Stimulated activated CD4-positive, alpha-beta T cell treated with anti-CD3 and anti-CD28 coated beads, Interleukin-1b, Interleukin-23, amount 100 ng/mL, for 24 hours (primary cell): ENCODE results near the gene PDZRN4.
"Not testable (repeated sequence)": the region's sequence is repeated elsewhere in the genome, so short reads cannot be mapped to it uniquely, and the experiment has no call there.

Experiments used
- DNase-seq, 4 experiments: peaks; one replicate each; pipeline ENCODE4 v3.0.0-alpha.2; 2020; ENCODE audit warnings: low read depth in 4 of 4, low spot score in 1 of 4

Gene PDZRN4

GRCh38 chr12:41548926-41549325 lies 360.8 kb downstream of the PDZRN4 start:
- DNase-seq, result no peak

- DNase-seq, result no peak
These were observed 364.5 kb downstream of the PDZRN4 start for GRCh38 chr12:41552588-41552987.

GRCh38 chr12:41556176-41556575 lies 368.1 kb downstream of the PDZRN4 start:
- no peak for DNase-seq

GRCh38 chr12:41557344-41557743 lies 369.2 kb downstream of the PDZRN4 start:
- DNase-seq, result no peak

- DNase-seq, result no peak
These were observed 370.6 kb downstream of the PDZRN4 start for GRCh38 chr12:41558671-41559070.

GRCh38 chr12:41563051-41563450 lies 374.9 kb downstream of the PDZRN4 start:
- no peak for DNase-seq

- DNase-seq, result no peak
These were observed 376.7 kb downstream of the PDZRN4 start for GRCh38 chr12:41564816-41565215.

- no peak for DNase-seq
These were observed 378.6 kb downstream of the PDZRN4 start for GRCh38 chr12:41566703-41567102.

- no peak for DNase-seq
These were observed 385.3 kb downstream of the PDZRN4 start for GRCh38 chr12:41573445-41573844.

GRCh38 chr12:41576925-41577324 lies 388.8 kb downstream of the PDZRN4 start:
- DNase-seq, result no peak

- no peak for DNase-seq
These were observed 389.9 kb downstream of the PDZRN4 start for GRCh38 chr12:41577995-41578394.

- no peak for DNase-seq
These were observed 397.7 kb downstream of the PDZRN4 start for GRCh38 chr12:41585784-41586183.

GRCh38 chr12:41587574-41587973 lies 399.5 kb downstream of the PDZRN4 start:
- no peak for DNase-seq

- no peak for DNase-seq
These were observed 401.8 kb downstream of the PDZRN4 start for GRCh38 chr12:41589878-41590277.

GRCh38 chr12:41596190-41596589 lies 408.1 kb downstream of the PDZRN4 start:
- no peak for DNase-seq

GRCh38 chr12:41604830-41605229 lies 416.7 kb downstream of the PDZRN4 start:
- DNase-seq, result no peak

- no peak for DNase-seq
These were observed 417.6 kb downstream of the PDZRN4 start for GRCh38 chr12:41605545-41606305.

- no peak for DNase-seq
These were observed 418.6 kb downstream of the PDZRN4 start for GRCh38 chr12:41606468-41607445.

GRCh38 chr12:41612892-41613557 lies 424.9 kb downstream of the PDZRN4 start:
- no peak for DNase-seq

- DNase-seq, result not testable (repeated sequence)
These were observed 427.1 kb downstream of the PDZRN4 start for GRCh38 chr12:41615174-41615573.

GRCh38 chr12:41619705-41620104 lies 431.6 kb downstream of the PDZRN4 start:
- DNase-seq, result no peak

- no peak for DNase-seq
These were observed 433.2 kb downstream of the PDZRN4 start for GRCh38 chr12:41621291-41621690.
